ENCODE results near the gene ANO8. TPM values are rescaled to one million over a fixed set of nuclear protein-coding genes. Genes with fewer than 3 reads are reported as not detected.

ANO8 gene
- total RNA-seq (2014; rRNA removed; shearing (Covaris generic)) (14.4 and 24.9 TPM in 2 replicates), polyA plus RNA-seq (2016; fragmentation: Nextera tagmentation; extraction: Ambion mirVana) (4.3 and 4.5 TPM in 2 replicates)
- long read RNA-seq, partial matches to known transcripts = 0 of 1 reads
- long read RNA-seq, other reads (novel, unspliced or antisense) = 1 of 1 reads

GRCh38 chr19:17334414-17335409 lies at the start of gene ANO8:
Gene ANO8 (minus strand): TSS chr19:17334855. CDS start chr19:17334670, 185 bp downstream.
- Histone ChIP-seq H3K4me2 (peak within 1 kb of the TSS; percentile 84), H4K20me1 (replicated peaks; ENCODE audit: insufficient read depth) (no peaks in the 10 kb centered on the region), H3K27ac (ENCODE audit: low read depth) (no peak within 1 kb of the TSS), H3K4me1 (ENCODE audit: insufficient read depth) (peaks cover 14% of the 10 kb centered on the region; the same call in 1 of the 2 replicates), H3K36me3 (ENCODE audit: insufficient read depth) (no peaks in the 10 kb centered on the region), H3F3A (replicated peaks; ENCODE audit: low read depth) (peaks cover 14% of the 10 kb centered on the region), H3K79me2 (replicated peaks; ENCODE audit: insufficient read depth) (no peaks in the 10 kb centered on the region), H3K9me2 (ENCODE audit: insufficient read depth) (no peaks in the 10 kb centered on the region), H3K4me3 (peak within 1 kb of the TSS; percentile 94), H2AFZ (peak within 1 kb of the TSS; percentile 84), H3K27me3 (ENCODE audit: insufficient read depth) (peaks cover 5% of the 10 kb centered on the region; the same call in 1 of the 2 replicates)
- H3K9me3 Mint-ChIP-seq = peaks cover 5% of the 10 kb centered on the region; the same call in 2 of the 3 replicates
- DNase-seq (ENCODE audit: low spot score) (peak; percentile 100), ATAC-seq (peak; percentile 38)
- peaks cover 32% of the 10 kb centered on the region for H3K36me3 Mint-ChIP-seq (ENCODE audit: low read depth)
- H3K4me3 Mint-ChIP-seq = peak within 1 kb of the TSS; percentile 88
- H3K27ac Mint-ChIP-seq = peak within 1 kb of the TSS; percentile 78; the same call in 1 of the 2 replicates
- H3K4me1 Mint-ChIP-seq = peaks cover 32% of the 10 kb centered on the region
- TF ChIP-seq POLR2AphosphoS5 (IDR thresholded peaks at IDR 0.05; ENCODE audit: low read depth) = 0 out of 2 replicates have a peak, but pooled peaks have one; percentile 34
- TF ChIP-seq NANOG (IDR thresholded peaks at IDR 0.05; ENCODE audit: borderline replicate concordance) = no peak
- peak; percentile 90 for TF ChIP-seq CREB1 (CRISPR knock-in tag; IDR thresholded peaks at IDR 0.05; ENCODE audit: low read depth)
- H3K27me3 Mint-ChIP-seq (ENCODE audit: insufficient read depth, low read depth, poor library complexity) = peaks cover 24% of the 10 kb centered on the region

GRCh38 chr19:17380426-17381138 lies 45.9 kb upstream of the ANO8 start:
- Mint-ChIP-seq H3K27ac (no peak overlapping the region), H3K4me1 (peaks cover 12% of the 10 kb centered on the region), H3K9me3 (peaks cover 10% of the 10 kb centered on the region), H3K27me3 (ENCODE audit: insufficient read depth, low read depth, poor library complexity) (peaks cover 28% of the 10 kb centered on the region), H3K4me3 (no peak overlapping the region), H3K36me3 (ENCODE audit: low read depth) (peaks cover 7% of the 10 kb centered on the region; the same call in 2 of the 3 replicates)
- Histone ChIP-seq H3K36me3 (ENCODE audit: insufficient read depth) (no peaks in the 10 kb centered on the region), H3K79me2 (replicated peaks; ENCODE audit: insufficient read depth) (no peaks in the 10 kb centered on the region), H3K27me3 (ENCODE audit: insufficient read depth) (no peaks in the 10 kb centered on the region), H3K9me2 (ENCODE audit: insufficient read depth) (no peaks in the 10 kb centered on the region), H3F3A (replicated peaks; ENCODE audit: low read depth) (0 out of 2 replicates have a peak, but pooled peaks cover 12% of the 10 kb centered on the region), H3K4me1 (ENCODE audit: insufficient read depth) (peaks cover 6% of the 10 kb centered on the region; the same call in 1 of the 2 replicates), H3K4me2 (no peak overlapping the region), H3K27ac (ENCODE audit: low read depth) (no peak overlapping the region), H2AFZ (no peak overlapping the region; the same call in 1 of the 2 replicates), H3K4me3 (no peak overlapping the region), H4K20me1 (replicated peaks; ENCODE audit: insufficient read depth) (no peaks in the 10 kb centered on the region)
- DNase-seq (ENCODE audit: low spot score) = no peak
- no peak for ATAC-seq
- TF ChIP-seq JUNB (IDR thresholded peaks at IDR 0.05; ENCODE audit: unreplicated experiment) (no peak), EZH2phosphoT487 (IDR thresholded peaks at IDR 0.05; ENCODE audit: unreplicated experiment) (no peak), NANOG (IDR thresholded peaks at IDR 0.05; ENCODE audit: borderline replicate concordance) (no peak), ZNF114 (CRISPR knock-in tag; IDR thresholded peaks at IDR 0.05) (no peak), CREB1 (CRISPR knock-in tag; IDR thresholded peaks at IDR 0.05; ENCODE audit: low read depth) (no peak), ZNF462 (CRISPR knock-in tag; IDR thresholded peaks at IDR 0.05) (no peak), EZH2 (IDR thresholded peaks at IDR 0.05; ENCODE audit: low read depth, unreplicated experiment) (no peak)
